Measurements from ENCODE around the gene ADIPOR2. TPM values are rescaled to one million over a fixed set of nuclear protein-coding genes. Genes with fewer than 3 reads are reported as not detected.

ADIPOR2 gene
- total RNA-seq, 1 experiment from 2014 or later, result 45.3 TPM

DNA sequence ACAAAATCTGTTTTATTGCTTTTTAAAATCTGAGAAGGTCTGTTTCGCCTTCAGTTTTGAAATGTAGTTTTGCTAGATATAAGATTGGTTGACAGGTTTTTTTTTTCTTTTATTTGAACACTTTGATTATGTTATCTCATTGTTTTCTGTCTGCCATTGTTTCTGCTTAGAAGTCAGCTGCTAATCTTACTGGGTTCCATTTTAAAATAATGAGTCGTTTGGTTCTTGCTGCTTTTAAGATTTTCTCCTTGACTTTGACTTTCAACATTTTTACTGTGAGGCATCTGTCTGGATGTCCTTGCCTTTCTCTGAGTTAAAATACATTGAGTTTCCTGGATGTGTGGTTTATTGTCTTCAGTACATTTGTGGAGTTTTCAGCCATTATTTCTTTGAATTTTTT, 56.7 kb downstream of the ADIPOR2 start:
- H3T11ph ChIP-seq (ENCODE audit: low read length), result no peak overlapping the region
- peaks cover 30 to 39% (median 38%) of the 10 kb centered on the region in 3 experiments for H3K36me3 Mint-ChIP-seq (ENCODE audit: insufficient read depth in 1 of 3, low read depth in 3 of 3)
- H4K5ac ChIP-seq (ENCODE audit: insufficient read length, low read depth, low read length), result no peak overlapping the region
- peaks cover 2% of the 10 kb centered on the region; the same call in 1 of the 2 replicates for H3K4me1 ChIP-seq (ENCODE audit: insufficient read depth, low read length)
- H2BK5ac ChIP-seq (ENCODE audit: insufficient read length, low read length), result no peak overlapping the region
- H2BK12ac ChIP-seq (ENCODE audit: insufficient read length, low read depth, low read length), result no peak overlapping the region
- no peak overlapping the region for H2BK15ac ChIP-seq (ENCODE audit: low read depth, low read length)
- peaks cover 8% of the 10 kb centered on the region in 2 experiments for H3K4me1 Mint-ChIP-seq
- no peak overlapping the region for H2BK20ac ChIP-seq (ENCODE audit: low read depth, low read length, poor library complexity, severe bottlenecking)
- H3K9me3 ChIP-seq (ENCODE audit: control insufficient read depth, low read depth, low read length), result no peaks in the 10 kb centered on the region
- H3K23me2 ChIP-seq (ENCODE audit: insufficient read length, low read depth, low read length, poor library complexity, severe bottlenecking), result no peaks in the 10 kb centered on the region
- no peak overlapping the region for H3K9ac ChIP-seq (ENCODE audit: extremely low read depth, insufficient read length, low read length)
- H3K27me3 Mint-ChIP-seq (ENCODE audit: low read depth), result no peaks in the 10 kb centered on the region
- H3K79me1 ChIP-seq (ENCODE audit: insufficient read depth, low read depth, low read length, poor library complexity, severe bottlenecking), result no peaks in the 10 kb centered on the region
- H3K23ac ChIP-seq (ENCODE audit: insufficient read length, low read depth, low read length), result no peak overlapping the region
- no peak overlapping the region for H3K56ac ChIP-seq (ENCODE audit: insufficient read length, low read depth, low read length)
- H3K4ac ChIP-seq (ENCODE audit: low read depth, low read length), result no peak overlapping the region
- TF ChIP-seq, protein P1, sequence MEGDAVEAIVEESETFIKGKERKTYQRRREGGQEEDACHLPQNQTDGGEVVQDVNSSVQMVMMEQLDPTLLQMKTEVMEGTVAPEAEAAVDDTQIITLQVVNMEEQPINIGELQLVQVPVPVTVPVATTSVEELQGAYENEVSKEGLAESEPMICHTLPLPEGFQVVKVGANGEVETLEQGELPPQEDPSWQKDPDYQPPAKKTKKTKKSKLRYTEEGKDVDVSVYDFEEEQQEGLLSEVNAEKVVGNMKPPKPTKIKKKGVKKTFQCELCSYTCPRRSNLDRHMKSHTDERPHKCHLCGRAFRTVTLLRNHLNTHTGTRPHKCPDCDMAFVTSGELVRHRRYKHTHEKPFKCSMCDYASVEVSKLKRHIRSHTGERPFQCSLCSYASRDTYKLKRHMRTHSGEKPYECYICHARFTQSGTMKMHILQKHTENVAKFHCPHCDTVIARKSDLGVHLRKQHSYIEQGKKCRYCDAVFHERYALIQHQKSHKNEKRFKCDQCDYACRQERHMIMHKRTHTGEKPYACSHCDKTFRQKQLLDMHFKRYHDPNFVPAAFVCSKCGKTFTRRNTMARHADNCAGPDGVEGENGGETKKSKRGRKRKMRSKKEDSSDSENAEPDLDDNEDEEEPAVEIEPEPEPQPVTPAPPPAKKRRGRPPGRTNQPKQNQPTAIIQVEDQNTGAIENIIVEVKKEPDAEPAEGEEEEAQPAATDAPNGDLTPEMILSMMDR (conservative IDR thresholded peaks at IDR 0.05), result no peak
- H3K18ac ChIP-seq (ENCODE audit: insufficient read length, low read depth, low read length), result no peak overlapping the region
- no peak overlapping the region for H3K27ac Mint-ChIP-seq
- no peak overlapping the region for H3K4me3 Mint-ChIP-seq
- H3K27me3 ChIP-seq (ENCODE audit: insufficient read depth, low read length), result no peaks in the 10 kb centered on the region
- no CpG with 5 or more reads among the region's 2 CpGs for WGBS (ENCODE audit: extremely low coverage, insufficient read length, low lambda C conversion rate)
- H3K14ac ChIP-seq (ENCODE audit: insufficient read depth, low read length), result no peak overlapping the region
- H4K91ac ChIP-seq (ENCODE audit: insufficient read length, low read depth, low read length), result no peak overlapping the region
- H4K8ac ChIP-seq (replicated peaks; ENCODE audit: insufficient read length, low read depth, low read length), result no peak overlapping the region
- H2BK120ac ChIP-seq (ENCODE audit: low read depth, low read length, poor library complexity, severe bottlenecking), result no peak overlapping the region
- DNase-seq, result no peak
- H3K4me2 ChIP-seq (ENCODE audit: insufficient read depth, insufficient read length, low read length), result no peak overlapping the region
- no peaks in the 10 kb centered on the region for H4K20me1 ChIP-seq (ENCODE audit: control insufficient read depth, insufficient read depth, insufficient read length)
- peaks cover 3% of the 10 kb centered on the region; the same call in 1 of the 2 replicates for H3K79me2 ChIP-seq (ENCODE audit: insufficient read depth, low read length)
- peaks cover 19 to 22% of the 10 kb centered on the region in 2 experiments for H3K9me3 Mint-ChIP-seq
- no peak overlapping the region for H2AK5ac ChIP-seq (ENCODE audit: insufficient read length, low read length)
- H3K27ac ChIP-seq (ENCODE audit: insufficient read length, low read depth, low read length), result no peak overlapping the region
- no peak overlapping the region for H2AFZ ChIP-seq (ENCODE audit: low read length)
